CD14-positive monocyte (primary cell): ENCODE data around the gene TRIAP1. TPM values are rescaled to one million over a fixed set of nuclear protein-coding genes. Genes with fewer than 3 reads are reported as not detected.

Experiments
- DNase-seq, 3 donors: peaks; one replicate each; pipeline ENCODE4 v3.0.0-alpha.2; 2011 to 2022
- H2AFZ ChIP-seq: 2 replicates; pipeline ENCODE4 v1.6.0; 2012; ENCODE audit warnings: mild to moderate bottlenecking, low read depth, low read length, inconsistent platforms; ENCODE audit not compliant: insufficient read depth, poor library complexity, severe bottlenecking
- H3K27ac ChIP-seq, 2 donors: 1 replicate in 1 of 2; 2 replicates in 1 of 2; pipeline ENCODE4 v1.5.1; 2012 to 2013; ENCODE audit warnings: low read length in 2 of 2, control low read depth in 1 of 2, inconsistent platforms in 1 of 2, low read depth in 1 of 2, mild to moderate bottlenecking in 1 of 2
- H3K27me3 ChIP-seq, 2 donors: one replicate each; pipeline versions ENCODE4 v1.6.0 to v1.6.1; 2011 to 2013; ENCODE audit warnings: low read length in 2 of 2; ENCODE audit not compliant: control insufficient read depth in 2 of 2, insufficient read depth in 2 of 2
- H3K36me3 ChIP-seq, 2 donors: replicated peaks in 1 of 2; 1 replicate in 1 of 2; 2 replicates in 1 of 2; pipeline versions ENCODE4 v1.5.1 to v1.6.1; 2012 to 2013; ENCODE audit warnings: low read length in 2 of 2, control low read depth in 1 of 2, inconsistent platforms in 1 of 2, mild to moderate bottlenecking in 1 of 2; ENCODE audit not compliant: insufficient read depth in 2 of 2, control insufficient read depth in 1 of 2
- H3K4me1 ChIP-seq, 2 donors: 1 replicate in 1 of 2; 2 replicates in 1 of 2; pipeline versions ENCODE4 v1.5.1 to v1.6.1; 2012 to 2013; ENCODE audit warnings: low read length in 2 of 2, control low read depth in 1 of 2, inconsistent platforms in 1 of 2, mild to moderate bottlenecking in 1 of 2, moderate library complexity in 1 of 2; ENCODE audit not compliant: insufficient read depth in 2 of 2, control insufficient read depth in 1 of 2
- H3K4me2 ChIP-seq: replicated peaks from 2 replicates; pipeline ENCODE3; 2012; ENCODE audit warnings: low read length, moderate library complexity, mild to moderate bottlenecking; ENCODE audit not compliant: poor library complexity, severe bottlenecking; ENCODE audit errors: extremely low read depth
- H3K4me3 ChIP-seq, 3 experiments: fragments of 200-600 bp in 1 of 3; sonication (generic) in 1 of 3; replicated peaks in 1 of 3; 1 replicate in 2 of 3; 2 replicates in 1 of 3; pipeline ENCODE4 v1.5.1; 2011 to 2013; ENCODE audit warnings: low read length in 3 of 3, mild to moderate bottlenecking in 3 of 3, control low read depth in 2 of 3, low read depth in 2 of 3, inconsistent platforms in 1 of 3, moderate library complexity in 1 of 3
- H3K79me2 ChIP-seq: 2 replicates; pipeline ENCODE4 v1.6.0; 2012; ENCODE audit warnings: mild to moderate bottlenecking, control low read depth, inconsistent platforms, low read length, moderate library complexity; ENCODE audit not compliant: insufficient read depth
- H3K9ac ChIP-seq: 2 replicates; pipeline ENCODE4 v1.6.0; 2017; ENCODE audit warnings: low read length, mild to moderate bottlenecking; ENCODE audit not compliant: insufficient read depth, poor library complexity, severe bottlenecking
- H3K9me3 ChIP-seq, 2 donors: replicated peaks in 1 of 2; 1 replicate in 1 of 2; 2 replicates in 1 of 2; pipeline versions ENCODE4 v1.5.1 to v1.6.1; 2012 to 2013; ENCODE audit warnings: low read length in 2 of 2, control low read depth in 1 of 2; ENCODE audit not compliant: control insufficient read depth in 1 of 2, insufficient read depth in 1 of 2
- H4K20me1 ChIP-seq: 2 replicates; pipeline ENCODE4 v1.6.0; 2012; ENCODE audit warnings: mild to moderate bottlenecking, low read length, control low read depth, moderate library complexity; ENCODE audit not compliant: insufficient read depth
- H3K27ac Mint-ChIP-seq, 7 donors: one replicate each; pipeline ENCODE4 v1.8.0; 2020; ENCODE audit warnings: mild to moderate bottlenecking in 7 of 7, mixed read lengths in 7 of 7, moderate library complexity in 6 of 7, inconsistent platforms in 2 of 7
- H3K27me3 Mint-ChIP-seq, 3 donors: one replicate each; pipeline ENCODE4 v1.8.0; 2021 to 2022; ENCODE audit warnings: low read depth in 3 of 3, mild to moderate bottlenecking in 3 of 3, mixed read lengths in 3 of 3, moderate library complexity in 3 of 3, inconsistent platforms in 1 of 3
- H3K36me3 Mint-ChIP-seq, 2 donors: one replicate each; pipeline ENCODE4 v1.8.0; 2020; ENCODE audit warnings: mixed read lengths in 2 of 2, inconsistent platforms in 1 of 2, mild to moderate bottlenecking in 1 of 2
- H3K4me1 Mint-ChIP-seq: one replicate; pipeline ENCODE4 v1.8.0; 2020; ENCODE audit warnings: mild to moderate bottlenecking, mixed read lengths
- H3K4me3 Mint-ChIP-seq, 2 donors: one replicate each; pipeline ENCODE4 v1.8.0; 2020; ENCODE audit warnings: mild to moderate bottlenecking in 2 of 2, mixed read lengths in 2 of 2, moderate library complexity in 1 of 2
- H3K9me3 Mint-ChIP-seq, 7 donors: one replicate each; pipeline ENCODE4 v1.8.0; 2020 to 2022; ENCODE audit warnings: mixed read lengths in 7 of 7, mild to moderate bottlenecking in 6 of 7, moderate library complexity in 6 of 7, inconsistent platforms in 2 of 7
- WGBS: methylation state at CpG from one replicate; pipeline ENCODE4 v1.1.5; 2013; ENCODE audit warnings: missing lambda C conversion rate; ENCODE audit not compliant: insufficient coverage; 5-methylcytosine and 5-hydroxymethylcytosine counted together
- intact Hi-C, 2 donors: fragments of 100-400 bp; cut with micrococcal nuclease; formaldehyde crosslinking; loops; one replicate each; pipeline versions ENCODE4 v1.15.0 to v1.15.1; 2023
- polyA plus RNA-seq, 3 donors: library from polyadenylated mRNA; depleted of rRNA in 1 of 3; unstranded in 2 of 3; stranded (reverse) in 1 of 3; fragments of 300-500 nt in 2 of 3; fragments of >200 nt in 1 of 3; fragmentation: Illumina TruSeq in 2 of 3; gene quantifications; 1 replicate in 2 of 3; 2 replicates in 1 of 3; pipeline ENCODE4 v1.2.3, GENCODE V29; 2012 to 2021
- TF ChIP-seq, protein P1 (sequence below): fragments of 200-600 bp; IDR thresholded peaks from one replicate; pipeline ENCODE4 v1.8.0; 2022; ENCODE audit warnings: antibody characterized with exemption, mild to moderate bottlenecking

Gene TRIAP1
- polyA plus RNA-seq, 3 donors: 11.3 to 61.9 (median 57.0) TPM

DNA sequence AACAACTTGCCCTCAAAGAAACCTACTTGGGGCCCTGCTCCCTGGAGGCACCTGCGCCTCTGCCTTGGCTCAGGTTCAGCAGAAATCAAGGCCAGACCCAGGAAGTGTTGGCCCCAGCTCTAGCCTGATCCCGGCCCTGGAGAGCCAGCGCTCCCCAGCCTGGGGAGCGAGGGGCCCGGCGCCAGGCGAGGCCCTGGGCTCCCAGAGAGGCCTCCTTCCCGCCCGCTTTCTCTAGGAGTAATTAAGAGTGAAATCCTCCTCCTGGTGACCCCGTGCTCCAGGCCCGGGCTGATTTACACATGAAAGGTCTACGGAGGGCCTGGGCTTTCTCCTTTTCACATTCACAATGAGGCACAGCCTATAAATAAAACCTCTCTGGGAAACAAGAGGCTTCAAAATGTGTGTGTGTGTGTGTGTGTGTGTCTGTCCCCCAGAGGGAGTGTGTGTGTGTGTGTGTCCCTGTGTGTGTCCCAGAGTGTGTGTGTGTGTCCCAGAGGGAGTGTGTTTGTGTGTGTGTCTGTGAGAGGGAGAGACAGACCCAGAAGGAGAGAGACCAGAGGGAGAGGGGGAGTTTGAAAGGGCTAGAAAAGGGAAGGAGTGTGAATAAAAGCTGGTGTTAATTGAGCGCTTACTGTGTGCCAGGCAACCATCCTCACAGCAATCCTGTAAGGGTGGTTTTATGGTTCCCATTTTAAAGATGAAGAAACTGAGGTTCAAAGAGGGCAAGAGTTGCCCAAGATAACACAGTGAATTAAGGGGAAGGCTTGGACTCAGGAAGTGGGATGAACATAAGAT is 32.1 kb downstream of the TRIAP1 start:
- no peaks in the 10 kb centered on the region for H3K4me1 Mint-ChIP-seq
- H3K27me3 ChIP-seq: no peaks in the 10 kb centered on the region
- no peak overlapping the region for H3K4me2 ChIP-seq
- H3K79me2 ChIP-seq: no peaks in the 10 kb centered on the region
- no peak for DNase-seq
- no peaks in the 10 kb centered on the region for H3K9me3 ChIP-seq
- no peaks in the 10 kb centered on the region for H3K4me1 ChIP-seq
- H2AFZ ChIP-seq: no peak overlapping the region
- no peaks in the 10 kb centered on the region for H3K9me3 Mint-ChIP-seq
- no peaks in the 10 kb centered on the region for H3K36me3 ChIP-seq
- no peak overlapping the region for H3K9ac ChIP-seq
- no peak overlapping the region for H3K4me3 ChIP-seq
- no peaks in the 10 kb centered on the region for H4K20me1 ChIP-seq
- WGBS: 94% methylated on average over 8 of the region's 13 CpGs
- intact Hi-C loops: no loop called here
- TF ChIP-seq, protein P1, sequence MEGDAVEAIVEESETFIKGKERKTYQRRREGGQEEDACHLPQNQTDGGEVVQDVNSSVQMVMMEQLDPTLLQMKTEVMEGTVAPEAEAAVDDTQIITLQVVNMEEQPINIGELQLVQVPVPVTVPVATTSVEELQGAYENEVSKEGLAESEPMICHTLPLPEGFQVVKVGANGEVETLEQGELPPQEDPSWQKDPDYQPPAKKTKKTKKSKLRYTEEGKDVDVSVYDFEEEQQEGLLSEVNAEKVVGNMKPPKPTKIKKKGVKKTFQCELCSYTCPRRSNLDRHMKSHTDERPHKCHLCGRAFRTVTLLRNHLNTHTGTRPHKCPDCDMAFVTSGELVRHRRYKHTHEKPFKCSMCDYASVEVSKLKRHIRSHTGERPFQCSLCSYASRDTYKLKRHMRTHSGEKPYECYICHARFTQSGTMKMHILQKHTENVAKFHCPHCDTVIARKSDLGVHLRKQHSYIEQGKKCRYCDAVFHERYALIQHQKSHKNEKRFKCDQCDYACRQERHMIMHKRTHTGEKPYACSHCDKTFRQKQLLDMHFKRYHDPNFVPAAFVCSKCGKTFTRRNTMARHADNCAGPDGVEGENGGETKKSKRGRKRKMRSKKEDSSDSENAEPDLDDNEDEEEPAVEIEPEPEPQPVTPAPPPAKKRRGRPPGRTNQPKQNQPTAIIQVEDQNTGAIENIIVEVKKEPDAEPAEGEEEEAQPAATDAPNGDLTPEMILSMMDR: no peak
- H3K27ac ChIP-seq: no peak overlapping the region
- H3K4me3 Mint-ChIP-seq: no peak overlapping the region
- peaks cover 5 to 7% (median 5%) of the 10 kb centered on the region in 3 donors for H3K27me3 Mint-ChIP-seq
- H3K36me3 Mint-ChIP-seq: no peaks in the 10 kb centered on the region
- no peak overlapping the region for H3K27ac Mint-ChIP-seq

DNA sequence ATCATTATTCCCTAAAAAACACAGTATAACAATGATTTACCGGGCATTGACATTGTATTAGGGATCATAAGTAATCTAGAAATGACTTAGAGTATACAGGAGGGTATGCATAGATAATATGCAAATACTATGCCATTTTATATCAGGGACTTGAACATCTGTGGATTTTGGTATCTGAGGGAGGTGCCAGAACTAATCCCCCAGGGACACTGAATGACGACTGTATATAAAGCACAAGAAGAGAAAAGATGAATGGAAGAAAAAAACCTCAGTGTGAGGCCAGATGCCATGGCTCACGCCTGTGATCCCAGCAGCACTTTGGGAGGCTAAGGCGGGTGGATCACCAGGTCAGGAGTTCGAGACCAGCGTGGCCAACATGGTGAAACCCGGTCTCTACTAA is 33.8 kb downstream of the TRIAP1 start:
- H3K27ac Mint-ChIP-seq: no peak overlapping the region

More for the DNA sequence above, 33.8 kb downstream of the TRIAP1 start:
- no peaks in the 10 kb centered on the region for H3K4me1 Mint-ChIP-seq
- no peak for DNase-seq
- intact Hi-C loops: no loop called here
- Histone ChIP-seq H3K4me1 (no peaks in the 10 kb centered on the region), H3K27ac (no peak overlapping the region), H4K20me1 (no peaks in the 10 kb centered on the region), H3K4me3 (no peak overlapping the region), H3K27me3 (no peaks in the 10 kb centered on the region), H3K9ac (peak overlapping the region; percentile 4), H3K9me3 (no peaks in the 10 kb centered on the region), H2AFZ (no peak overlapping the region), H3K79me2 (no peaks in the 10 kb centered on the region), H3K36me3 (no peaks in the 10 kb centered on the region), H3K4me2 (no peak overlapping the region)
- no peaks in the 10 kb centered on the region for H3K9me3 Mint-ChIP-seq
- H3K36me3 Mint-ChIP-seq: no peaks in the 10 kb centered on the region
- TF ChIP-seq, protein P1: no peak
- H3K4me3 Mint-ChIP-seq: no peak overlapping the region
- WGBS: 100% methylated on average over 1 of the region's 7 CpGs
- H3K27me3 Mint-ChIP-seq: peaks cover 3 to 7% (median 5%) of the 10 kb centered on the region in 3 donors
